Activated CD4-positive, CD25-positive, alpha-beta regulatory T cell treated with anti-CD3 and anti-CD28 coated beads, Interleukin-2, amount 50 U/mL, for 72 hours (primary cell): ENCODE data around the gene GABPB1.
"Not testable (repeated sequence)": the region's sequence is repeated elsewhere in the genome, so short reads cannot be mapped to it uniquely, and the experiment has no call there.

ENCODE experiments used
- DNase-seq: peaks from one replicate; pipeline ENCODE4 v3.0.0; 2021

GABPB1 gene

GRCh38 chr15:50354838-50355618, at the start of gene GABPB1:
GABPB1 (minus strand) TSS chr15:50355198; CDS start chr15:50309798, 45,400 bp downstream.
- peak; percentile 86 for DNase-seq

DNA sequence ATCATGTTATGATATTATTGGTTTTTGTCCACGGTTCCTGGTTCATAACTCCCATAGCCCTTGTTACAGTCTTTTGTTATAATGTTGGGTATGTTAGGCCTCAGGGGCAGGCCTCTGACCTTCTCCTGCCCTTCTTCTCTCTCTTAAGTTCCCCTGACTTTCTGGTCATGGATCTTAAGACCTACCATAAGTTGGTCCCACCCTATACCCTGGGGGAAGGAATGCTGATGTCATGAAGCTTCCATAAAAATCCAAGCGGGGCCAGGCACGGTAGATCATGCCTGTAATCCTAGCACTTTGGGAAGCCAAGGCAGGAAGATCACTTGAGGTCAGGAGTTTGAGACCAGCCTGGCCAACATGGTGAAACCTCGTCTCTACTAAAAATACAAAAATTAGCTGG, 36.6 kb upstream of the GABPB1 start:
- DNase-seq, result not testable (repeated sequence)

GRCh38 chr15:50390554-50391264, 35.7 kb upstream of the GABPB1 start:
- DNase-seq, result no peak

GRCh38 chr15:50382408-50382807, 27.4 kb upstream of the GABPB1 start:
- not testable (repeated sequence) for DNase-seq

GRCh38 chr15:50381438-50381837, 26.4 kb upstream of the GABPB1 start:
- DNase-seq, result no peak

DNA sequence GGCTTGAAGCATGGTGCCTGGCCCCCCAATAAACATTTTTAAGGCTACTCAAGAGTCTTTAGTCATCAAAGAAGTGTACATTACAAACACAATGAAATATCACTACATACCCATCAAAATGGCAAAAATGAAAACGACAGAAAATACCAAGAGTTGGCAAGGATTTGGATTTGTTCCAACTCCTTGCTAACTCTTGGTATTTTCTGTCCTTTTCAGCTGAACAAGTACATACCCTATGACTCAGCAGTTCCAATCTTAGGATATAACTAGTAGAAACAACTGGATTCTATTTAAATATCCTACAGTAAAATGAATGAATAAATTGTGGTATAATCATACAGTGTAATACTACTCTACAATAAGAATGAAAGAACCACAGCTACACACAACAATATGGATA, 25.1 kb upstream of the GABPB1 start:
- DNase-seq, result no peak

GRCh38 chr15:50379413-50379812, 24.4 kb upstream of the GABPB1 start:
- not testable (repeated sequence) for DNase-seq

GRCh38 chr15:50378776-50379175, 23.8 kb upstream of the GABPB1 start:
- DNase-seq, result no peak

GRCh38 chr15:50377867-50378751, 23.1 kb upstream of the GABPB1 start:
- DNase-seq, result no peak

- not testable (repeated sequence) for DNase-seq
Observed at GRCh38 chr15:50369564-50369963, 14.6 kb upstream of the GABPB1 start.

DNA sequence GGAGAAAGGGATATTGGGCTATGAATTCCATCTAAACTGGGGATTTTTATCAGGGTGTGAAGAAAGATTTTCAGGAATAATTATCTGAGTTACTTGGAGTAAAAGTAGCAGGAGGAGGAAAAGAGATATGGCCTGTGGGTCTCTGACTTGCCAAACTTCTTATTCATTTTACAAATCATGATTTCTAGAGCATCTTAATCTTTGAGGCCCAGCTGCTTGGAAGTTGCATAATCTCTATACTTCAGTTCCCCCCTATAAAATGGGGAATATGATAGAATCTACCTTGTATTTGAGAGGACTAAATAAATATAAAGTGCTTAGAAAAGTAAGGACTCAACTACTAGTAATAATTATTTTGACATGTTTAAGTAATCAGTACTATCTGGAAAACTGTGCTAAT, 11.0 kb upstream of the GABPB1 start:
- no peak for DNase-seq

- no peak for DNase-seq
Observed at GRCh38 chr15:50365570-50365969, 10.6 kb upstream of the GABPB1 start.

DNA sequence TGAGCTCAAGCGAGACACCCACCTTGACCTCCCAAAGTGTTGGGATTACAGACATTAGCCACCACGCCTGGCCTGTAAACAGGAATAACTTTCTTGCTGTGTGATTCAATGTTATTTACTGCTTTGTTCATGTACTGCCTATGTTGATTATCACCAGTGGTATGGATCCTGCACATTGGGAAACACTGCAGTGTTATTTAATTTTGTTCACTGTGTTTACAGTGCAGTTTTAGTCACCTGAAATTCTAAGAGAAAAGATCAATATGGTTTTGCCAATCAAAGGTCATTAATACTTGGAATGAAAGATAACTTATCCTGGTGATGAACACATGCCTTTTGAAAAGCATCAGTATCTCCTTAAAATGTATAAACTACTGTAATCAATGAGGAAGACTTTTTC, 8.6 kb upstream of the GABPB1 start:
- no peak for DNase-seq

DNA sequence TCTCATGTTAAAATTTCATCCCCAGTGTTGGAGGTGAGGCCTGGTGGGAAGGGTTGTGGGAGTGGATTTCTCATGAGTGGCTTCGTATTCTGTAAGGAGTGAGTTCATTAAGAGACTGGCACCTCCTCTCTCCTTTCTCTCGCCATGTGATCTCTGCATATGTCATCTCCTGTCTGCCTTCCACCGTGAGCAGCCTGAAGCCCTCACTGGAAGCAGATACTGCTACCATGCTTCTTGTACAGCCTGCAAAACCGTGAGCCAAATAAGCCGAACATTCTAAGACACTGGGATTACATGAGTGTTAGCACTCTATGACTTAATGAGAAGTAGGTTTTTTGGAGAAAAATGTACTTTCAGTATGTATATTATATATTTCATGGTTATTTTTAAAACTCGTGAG, 6.8 kb upstream of the GABPB1 start:
- no peak for DNase-seq

DNA sequence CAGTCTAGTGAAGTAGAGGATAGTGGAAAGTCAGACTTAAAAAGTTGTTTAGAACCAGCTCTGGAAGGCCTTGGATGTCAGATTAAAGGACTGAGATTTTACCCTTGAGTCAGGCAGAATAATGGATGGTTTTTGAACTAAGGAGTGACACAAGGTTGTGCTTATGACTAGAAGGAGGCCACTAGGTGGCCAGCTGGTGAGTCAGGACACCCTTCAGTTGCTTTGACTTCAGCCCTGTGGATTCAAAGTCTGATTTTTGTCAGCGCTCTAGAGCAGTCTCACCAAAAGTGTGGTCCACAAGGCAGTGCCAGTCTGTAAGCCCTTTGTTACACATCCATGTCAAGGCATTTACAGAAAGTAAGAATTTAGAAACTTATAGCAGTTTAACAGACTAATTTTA, 3.8 kb upstream of the GABPB1 start:
- DNase-seq, result no peak

DNA sequence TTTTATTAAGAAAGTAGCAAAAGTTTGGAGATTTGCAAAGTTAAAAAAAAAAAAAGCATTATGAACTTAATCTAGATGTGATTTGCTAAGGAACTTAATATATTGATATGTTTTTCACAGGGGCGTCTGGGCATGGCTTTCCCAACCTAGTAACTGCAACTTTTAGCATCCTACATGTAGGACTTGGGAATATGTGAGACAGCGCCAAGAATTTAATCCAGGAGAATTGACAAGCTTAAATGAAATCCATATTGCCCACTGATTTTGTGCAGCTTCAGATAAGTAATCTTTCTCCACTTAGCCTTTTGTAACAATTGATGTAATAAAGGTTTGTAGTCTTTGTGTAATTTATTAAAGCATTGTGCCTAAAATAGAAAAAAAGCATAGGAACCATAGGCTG, 982 bp upstream of the GABPB1 start:
- DNase-seq, result no peak

GRCh38 chr15:50355619-50355905, 564 bp upstream of the GABPB1 start:
- DNase-seq, result no peak

DNA sequence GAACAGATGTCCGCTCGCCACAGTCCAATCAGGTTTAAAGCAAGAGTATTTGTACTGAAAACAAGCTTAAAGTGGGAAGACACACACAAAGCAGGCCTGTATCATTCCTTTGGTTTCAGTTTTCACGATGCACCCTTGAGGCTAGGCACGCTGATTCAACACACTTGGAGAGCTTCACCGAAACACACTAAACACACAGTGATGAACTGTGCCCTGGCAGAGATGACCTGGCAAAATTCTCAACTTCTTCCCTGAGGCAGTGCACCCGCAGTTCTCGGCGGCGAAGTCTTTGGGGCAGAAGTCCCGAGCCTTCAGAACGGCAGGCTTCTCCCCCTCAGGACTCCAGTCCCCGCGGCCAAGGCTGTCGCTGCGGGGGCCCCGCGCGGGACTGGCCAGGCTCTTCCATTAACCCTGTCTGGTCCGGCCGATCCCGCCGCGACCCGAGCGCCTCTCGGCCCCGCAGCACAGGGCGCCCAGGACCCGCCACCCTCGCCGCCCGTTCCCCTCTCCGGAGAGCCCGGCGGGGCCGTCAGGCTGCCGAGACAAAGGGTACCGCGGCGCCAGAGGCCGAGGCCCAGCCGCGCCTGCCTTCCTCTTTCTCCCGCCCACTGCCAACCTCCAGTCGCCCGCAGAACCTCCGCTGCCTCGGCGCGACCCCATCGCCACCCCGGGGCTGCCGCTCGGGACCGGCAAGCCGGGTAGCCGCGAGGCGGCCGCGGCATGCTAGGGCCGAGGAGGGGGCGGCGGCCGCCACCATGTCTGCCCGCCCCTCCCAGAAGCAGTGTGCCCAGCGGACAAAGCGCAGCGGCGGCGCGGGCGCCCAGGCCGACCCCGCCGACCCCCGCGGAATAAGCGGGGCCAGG, 792 bp downstream of the GABPB1 start:
- DNase-seq, result no peak

- no peak for DNase-seq
Observed at GRCh38 chr15:50353251-50353974, 1.6 kb downstream of the GABPB1 start.

GRCh38 chr15:50350621-50351020, 4.4 kb downstream of the GABPB1 start:
- no peak for DNase-seq

DNA sequence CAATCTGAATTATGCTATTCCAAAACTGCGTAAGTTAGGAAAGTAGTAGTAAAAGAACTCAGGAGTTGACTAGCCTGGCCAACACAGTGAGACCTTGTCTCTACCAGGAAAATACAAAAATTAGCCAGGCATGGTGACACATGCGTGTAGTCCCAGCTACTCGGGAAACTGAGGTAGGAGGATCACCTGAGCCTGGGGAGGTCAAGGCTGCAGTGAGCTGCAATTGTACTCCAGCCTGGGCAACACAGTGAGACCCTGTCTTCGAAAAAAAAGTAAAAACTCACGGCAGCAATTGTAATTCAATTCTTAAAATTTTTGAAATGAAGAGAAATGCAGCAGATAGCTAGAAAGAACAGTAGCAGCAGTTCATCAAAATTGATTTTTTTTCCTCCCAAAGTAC, 9.7 kb downstream of the GABPB1 start:
- no peak for DNase-seq

DNA sequence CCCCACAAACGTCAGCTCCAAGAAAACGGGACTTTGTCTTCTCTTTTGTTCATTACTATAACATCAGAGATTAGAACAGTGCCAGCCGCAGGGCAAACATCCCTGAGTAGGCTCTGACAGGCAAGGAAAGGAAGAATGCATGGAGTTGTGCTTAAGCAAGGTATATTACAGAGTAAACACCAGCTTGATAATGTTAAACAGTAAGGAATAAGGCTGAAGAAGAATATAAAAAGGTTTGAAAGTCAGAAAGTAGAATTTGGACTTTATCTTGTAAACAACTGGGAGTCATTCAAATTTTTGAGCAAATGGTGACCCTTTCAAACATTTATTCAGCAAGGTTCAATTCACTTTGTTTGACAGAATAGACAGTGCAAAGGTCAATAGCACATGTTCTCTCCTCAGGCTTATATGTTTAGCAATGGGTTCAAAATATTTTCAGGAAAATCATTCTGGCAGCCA, 11.0 kb downstream of the GABPB1 start:
- DNase-seq, result no peak
